ENCODE data around the gene JARID2. TPM values are rescaled to one million over a fixed set of nuclear protein-coding genes. Genes with fewer than 3 reads are reported as not detected.

The JARID2 gene
- polyA plus RNA-seq, 1 of the 3 experiments (the other 2 are of a cell fraction), result 3.4 TPM

DNA sequence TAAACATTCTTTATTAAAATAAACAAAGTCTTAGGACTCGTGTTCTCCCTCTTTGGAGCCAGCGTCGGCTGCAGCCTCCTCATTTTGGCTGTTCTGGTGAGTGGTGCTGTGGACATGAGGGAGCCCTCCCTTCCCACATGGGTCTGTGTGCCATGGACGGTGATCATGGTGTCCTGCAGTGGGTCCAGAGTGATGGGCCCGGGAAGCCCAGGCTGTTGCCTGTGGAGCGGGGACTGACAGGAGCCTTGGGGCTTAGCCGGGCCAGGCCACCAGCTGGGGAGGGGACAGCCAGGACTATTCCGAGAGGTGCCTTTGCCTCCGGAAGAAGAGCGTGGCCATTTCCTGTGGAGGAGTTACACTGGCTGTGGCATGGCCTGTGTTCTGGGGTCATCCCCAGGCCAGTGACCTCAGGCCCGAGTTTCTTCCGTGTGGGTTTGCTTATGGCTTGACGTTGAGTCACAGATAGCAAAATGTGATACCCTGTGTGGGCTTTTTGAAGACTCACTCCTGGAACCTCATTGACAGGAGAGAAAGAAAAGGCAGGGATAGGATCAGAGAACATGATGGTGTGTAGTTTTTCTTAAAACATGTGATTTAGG is 263.6 kb downstream of the JARID2 start:
- Histone ChIP-seq H3K79me2 (ENCODE audit: insufficient read depth) (0 out of 2 replicates have a peak, but pooled peaks cover 7% of the 10 kb centered on the region), H3K27me3 (ENCODE audit: insufficient read depth) (no peaks in the 10 kb centered on the region), H3K27ac (ENCODE audit: low read depth in 2 of 2, low read length in 1 of 2) (no peak overlapping the region), H3K9me3 (no peaks in the 10 kb centered on the region), H3K4me3 (ENCODE audit: low read depth in 2 of 2, low read length in 1 of 2) (no peak overlapping the region), H4K20me1 (ENCODE audit: insufficient read depth) (peaks cover 35% of the 10 kb centered on the region), H3K9ac (no peak overlapping the region), H2AFZ (ENCODE audit: low read depth) (no peak overlapping the region), H3K4me2 (no peak overlapping the region), H3K36me3 (replicated peaks in 1 of 2; ENCODE audit: control insufficient read depth in 1 of 2, insufficient read depth in 2 of 2, low read length in 1 of 2) (peaks cover 8 to 20% of the 10 kb centered on the region in 2 experiments), H3K9me2 (no peaks in the 10 kb centered on the region), H3K4me1 (ENCODE audit: control insufficient read depth in 1 of 2, insufficient read depth in 2 of 2, low read depth in 1 of 2, low read length in 1 of 2) (peaks cover 9 to 18% of the 10 kb centered on the region in 2 experiments), H3F3A (replicated peaks; ENCODE audit: insufficient read depth) (peaks cover 6% of the 10 kb centered on the region)
- 71% methylated on average over 5 of the region's 13 CpGs for WGBS (ENCODE audit: low lambda C conversion rate)
- ChIA-PET POLR2A (no interaction called here), CTCF (no interaction called here)
- TF ChIP-seq FOXM1 (IDR thresholded peaks at IDR 0.05; ENCODE audit: low read depth), result no peak
- TF ChIP-seq, protein P1, sequence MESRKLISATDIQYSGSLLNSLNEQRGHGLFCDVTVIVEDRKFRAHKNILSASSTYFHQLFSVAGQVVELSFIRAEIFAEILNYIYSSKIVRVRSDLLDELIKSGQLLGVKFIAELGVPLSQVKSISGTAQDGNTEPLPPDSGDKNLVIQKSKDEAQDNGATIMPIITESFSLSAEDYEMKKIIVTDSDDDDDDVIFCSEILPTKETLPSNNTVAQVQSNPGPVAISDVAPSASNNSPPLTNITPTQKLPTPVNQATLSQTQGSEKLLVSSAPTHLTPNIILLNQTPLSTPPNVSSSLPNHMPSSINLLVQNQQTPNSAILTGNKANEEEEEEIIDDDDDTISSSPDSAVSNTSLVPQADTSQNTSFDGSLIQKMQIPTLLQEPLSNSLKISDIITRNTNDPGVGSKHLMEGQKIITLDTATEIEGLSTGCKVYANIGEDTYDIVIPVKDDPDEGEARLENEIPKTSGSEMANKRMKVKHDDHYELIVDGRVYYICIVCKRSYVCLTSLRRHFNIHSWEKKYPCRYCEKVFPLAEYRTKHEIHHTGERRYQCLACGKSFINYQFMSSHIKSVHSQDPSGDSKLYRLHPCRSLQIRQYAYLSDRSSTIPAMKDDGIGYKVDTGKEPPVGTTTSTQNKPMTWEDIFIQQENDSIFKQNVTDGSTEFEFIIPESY (IDR thresholded peaks at IDR 0.05; ENCODE audit: borderline replicate concordance, low read depth), result no peak
- TF ChIP-seq, protein P2, sequence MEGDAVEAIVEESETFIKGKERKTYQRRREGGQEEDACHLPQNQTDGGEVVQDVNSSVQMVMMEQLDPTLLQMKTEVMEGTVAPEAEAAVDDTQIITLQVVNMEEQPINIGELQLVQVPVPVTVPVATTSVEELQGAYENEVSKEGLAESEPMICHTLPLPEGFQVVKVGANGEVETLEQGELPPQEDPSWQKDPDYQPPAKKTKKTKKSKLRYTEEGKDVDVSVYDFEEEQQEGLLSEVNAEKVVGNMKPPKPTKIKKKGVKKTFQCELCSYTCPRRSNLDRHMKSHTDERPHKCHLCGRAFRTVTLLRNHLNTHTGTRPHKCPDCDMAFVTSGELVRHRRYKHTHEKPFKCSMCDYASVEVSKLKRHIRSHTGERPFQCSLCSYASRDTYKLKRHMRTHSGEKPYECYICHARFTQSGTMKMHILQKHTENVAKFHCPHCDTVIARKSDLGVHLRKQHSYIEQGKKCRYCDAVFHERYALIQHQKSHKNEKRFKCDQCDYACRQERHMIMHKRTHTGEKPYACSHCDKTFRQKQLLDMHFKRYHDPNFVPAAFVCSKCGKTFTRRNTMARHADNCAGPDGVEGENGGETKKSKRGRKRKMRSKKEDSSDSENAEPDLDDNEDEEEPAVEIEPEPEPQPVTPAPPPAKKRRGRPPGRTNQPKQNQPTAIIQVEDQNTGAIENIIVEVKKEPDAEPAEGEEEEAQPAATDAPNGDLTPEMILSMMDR (IDR thresholded peaks at IDR 0.05), result no peak
- no peak for TF ChIP-seq RFX5 (IDR thresholded peaks at IDR 0.05; ENCODE audit: low read length)
- no peak for TF ChIP-seq RAD21 (IDR thresholded peaks at IDR 0.05; ENCODE audit: low read length)
- no peak for TF ChIP-seq CHD2 (IDR thresholded peaks at IDR 0.05; ENCODE audit: low read length, partially characterized antibody)
- TF ChIP-seq JUND (IDR thresholded peaks at IDR 0.05), result no peak
- TF ChIP-seq MEF2A (IDR thresholded peaks at IDR 0.05; ENCODE audit: borderline replicate concordance, low read depth), result no peak
- no peak for TF ChIP-seq SMC3 (IDR thresholded peaks at IDR 0.05; ENCODE audit: low read depth, low read length)
- TF ChIP-seq, protein P3, sequence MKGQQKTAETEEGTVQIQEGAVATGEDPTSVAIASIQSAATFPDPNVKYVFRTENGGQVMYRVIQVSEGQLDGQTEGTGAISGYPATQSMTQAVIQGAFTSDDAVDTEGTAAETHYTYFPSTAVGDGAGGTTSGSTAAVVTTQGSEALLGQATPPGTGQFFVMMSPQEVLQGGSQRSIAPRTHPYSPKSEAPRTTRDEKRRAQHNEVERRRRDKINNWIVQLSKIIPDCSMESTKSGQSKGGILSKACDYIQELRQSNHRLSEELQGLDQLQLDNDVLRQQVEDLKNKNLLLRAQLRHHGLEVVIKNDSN (IDR thresholded peaks at IDR 0.05; ENCODE audit: borderline replicate concordance, low read depth), result no peak
- TF ChIP-seq FOSL2 (IDR thresholded peaks at IDR 0.05; ENCODE audit: borderline replicate concordance, low read depth), result no peak
- TF ChIP-seq TEAD4 (IDR thresholded peaks at IDR 0.05; ENCODE audit: borderline replicate concordance, insufficient read depth), result no peak
- TF ChIP-seq SIN3A (IDR thresholded peaks at IDR 0.05; ENCODE audit: borderline replicate concordance, low read depth, low read length), result no peak
- TF ChIP-seq NFIC (IDR thresholded peaks at IDR 0.05; ENCODE audit: borderline replicate concordance), result no peak
- no peak for TF ChIP-seq RCOR1 (IDR thresholded peaks at IDR 0.05; ENCODE audit: low read length)
- no peak for TF ChIP-seq GABPA (IDR thresholded peaks at IDR 0.05; ENCODE audit: low read depth)
- TF ChIP-seq, protein P4, sequence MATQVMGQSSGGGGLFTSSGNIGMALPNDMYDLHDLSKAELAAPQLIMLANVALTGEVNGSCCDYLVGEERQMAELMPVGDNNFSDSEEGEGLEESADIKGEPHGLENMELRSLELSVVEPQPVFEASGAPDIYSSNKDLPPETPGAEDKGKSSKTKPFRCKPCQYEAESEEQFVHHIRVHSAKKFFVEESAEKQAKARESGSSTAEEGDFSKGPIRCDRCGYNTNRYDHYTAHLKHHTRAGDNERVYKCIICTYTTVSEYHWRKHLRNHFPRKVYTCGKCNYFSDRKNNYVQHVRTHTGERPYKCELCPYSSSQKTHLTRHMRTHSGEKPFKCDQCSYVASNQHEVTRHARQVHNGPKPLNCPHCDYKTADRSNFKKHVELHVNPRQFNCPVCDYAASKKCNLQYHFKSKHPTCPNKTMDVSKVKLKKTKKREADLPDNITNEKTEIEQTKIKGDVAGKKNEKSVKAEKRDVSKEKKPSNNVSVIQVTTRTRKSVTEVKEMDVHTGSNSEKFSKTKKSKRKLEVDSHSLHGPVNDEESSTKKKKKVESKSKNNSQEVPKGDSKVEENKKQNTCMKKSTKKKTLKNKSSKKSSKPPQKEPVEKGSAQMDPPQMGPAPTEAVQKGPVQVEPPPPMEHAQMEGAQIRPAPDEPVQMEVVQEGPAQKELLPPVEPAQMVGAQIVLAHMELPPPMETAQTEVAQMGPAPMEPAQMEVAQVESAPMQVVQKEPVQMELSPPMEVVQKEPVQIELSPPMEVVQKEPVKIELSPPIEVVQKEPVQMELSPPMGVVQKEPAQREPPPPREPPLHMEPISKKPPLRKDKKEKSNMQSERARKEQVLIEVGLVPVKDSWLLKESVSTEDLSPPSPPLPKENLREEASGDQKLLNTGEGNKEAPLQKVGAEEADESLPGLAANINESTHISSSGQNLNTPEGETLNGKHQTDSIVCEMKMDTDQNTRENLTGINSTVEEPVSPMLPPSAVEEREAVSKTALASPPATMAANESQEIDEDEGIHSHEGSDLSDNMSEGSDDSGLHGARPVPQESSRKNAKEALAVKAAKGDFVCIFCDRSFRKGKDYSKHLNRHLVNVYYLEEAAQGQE (IDR thresholded peaks at IDR 0.05; ENCODE audit: low read depth, low read length), result no peak
- no peak for TF ChIP-seq TCF12 (IDR thresholded peaks at IDR 0.05)
- DNase-seq, result no peak

Data from SK-N-SH (cell line).